GM13976 (cell line): ENCODE measurements around the gene IER3.

Experiments
- DNase-seq: peaks from one replicate; pipeline ENCODE4 v3.0.0; 2012; ENCODE audit warnings: low spot score
- CTCF ChIP-seq: IDR thresholded peaks from 2 replicates; pipeline ENCODE4 v1.5.1; 2012; ENCODE audit warnings: borderline replicate concordance, mild to moderate bottlenecking; ENCODE audit not compliant: insufficient read depth; ENCODE audit errors: extremely low read depth, missing control alignments, control extremely low read depth
- in situ Hi-C: fragments of 300-500 bp; cut with MboI; formaldehyde crosslinking; loops from one replicate; pipeline ENCODE4 v1.12.0; 2022; ENCODE audit warnings: low sequenced_read_pairs, mixed read lengths, inconsistent platforms; ENCODE audit not compliant: unreplicated experiment

IER3 gene

GRCh38 chr6:30747300-30747687, 2.9 kb upstream of the IER3 start:
- TF ChIP-seq CTCF, result no peak
- in situ Hi-C loops, result no loop called here
- DNase-seq, result no peak

- in situ Hi-C loops, result no loop called here
- peak; percentile 60 for DNase-seq
- no peak for TF ChIP-seq CTCF
These were observed 971 bp downstream of the IER3 start for GRCh38 chr6:30743099-30744053.

GRCh38 chr6:30742316-30743098, 1.8 kb downstream of the IER3 start, which contains the start of gene FLOT1:
FLOT1 (minus strand) TSS chr6:30742687; CDS start chr6:30742189, 498 bp downstream.
- no peak for TF ChIP-seq CTCF
- peak; percentile 95 for DNase-seq
- in situ Hi-C loops, result no loop called here

GRCh38 chr6:30741789-30742315, 2.5 kb downstream of the IER3 start:
- no peak for DNase-seq
- no peak for TF ChIP-seq CTCF
- in situ Hi-C loops, result no loop called here

- no peak for DNase-seq
- no peak for TF ChIP-seq CTCF
- in situ Hi-C loops, result no loop called here
These were observed 3.1 kb downstream of the IER3 start for GRCh38 chr6:30741063-30741779.

- no peak for TF ChIP-seq CTCF
- DNase-seq, result no peak
- in situ Hi-C loops, result no loop called here
These were observed 3.8 kb downstream of the IER3 start for GRCh38 chr6:30740540-30740870.
